ENCODE data around the gene SNX21. TPM values are rescaled to one million over a fixed set of nuclear protein-coding genes. Genes with fewer than 3 reads are reported as not detected.

The SNX21 gene
- total and polyA plus RNA-seq, 2 experiments from 2014 or later: 50.9 to 88.4 TPM

DNA sequence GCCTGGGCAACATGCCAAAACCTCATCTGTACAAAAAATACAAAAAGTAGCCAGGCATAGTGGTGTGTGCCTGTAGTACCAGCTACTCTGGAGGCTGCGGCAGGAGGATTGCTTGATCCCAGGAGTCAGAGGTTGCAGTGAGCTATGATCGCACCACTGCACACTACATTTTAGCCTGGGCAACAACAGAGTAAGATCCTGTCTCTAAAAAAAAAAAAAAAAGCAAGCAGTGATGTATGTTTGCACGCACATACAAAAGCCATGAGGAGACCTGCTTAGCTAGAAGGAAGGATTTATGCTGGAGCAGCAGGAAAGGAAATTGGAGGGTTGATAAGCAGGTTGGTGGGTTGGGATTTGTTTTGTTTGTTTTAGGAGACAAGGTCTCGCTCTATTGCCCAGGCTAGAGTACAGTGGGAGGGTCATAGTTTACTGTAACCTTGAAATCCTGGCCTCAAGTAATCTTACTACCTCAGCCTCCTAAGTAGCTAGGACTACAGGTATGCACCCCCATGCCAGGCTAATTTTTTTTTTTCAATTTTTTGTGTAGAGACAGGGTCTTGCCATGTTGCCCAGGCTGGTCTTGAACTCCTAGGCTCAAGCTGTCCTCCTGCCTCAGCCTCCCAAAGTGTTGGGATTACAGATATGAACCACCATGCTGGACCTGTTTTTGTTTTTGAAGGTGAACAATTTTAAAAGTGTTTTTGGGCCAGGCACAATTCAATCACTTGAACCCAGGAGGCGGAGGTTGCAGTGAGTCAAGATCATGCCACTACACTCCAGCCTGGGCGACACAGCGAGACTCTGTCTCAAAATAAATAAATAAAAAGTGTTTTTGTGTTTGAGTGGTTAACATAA lies 27.8 kb downstream of the SNX21 start:
- peaks cover 16% of the 10 kb centered on the region for H3K79me2 ChIP-seq (ENCODE audit: insufficient read depth)
- no peak overlapping the region for H3K4me2 ChIP-seq (ENCODE audit: unreplicated experiment)
- no peaks in the 10 kb centered on the region for H3K27me3 ChIP-seq (replicated peaks; ENCODE audit: insufficient read depth)
- no peak for TF ChIP-seq EZH2phosphoT487 (IDR thresholded peaks at IDR 0.05; ENCODE audit: insufficient read depth, low read depth)
- TF ChIP-seq EZH2 (IDR thresholded peaks at IDR 0.05; ENCODE audit: insufficient read depth, poor library complexity, severe bottlenecking): no peak
- no peaks in the 10 kb centered on the region for H3K9me3 ChIP-seq (ENCODE audit: low read depth)
- no peaks in the 10 kb centered on the region for H4K20me1 ChIP-seq (ENCODE audit: insufficient read depth)
- H3K9ac ChIP-seq: no peak overlapping the region
- H3K4me1 ChIP-seq (ENCODE audit: insufficient read depth): peaks cover 11% of the 10 kb centered on the region; the same call in 1 of the 2 replicates
- no peak for DNase-seq
- no peaks in the 10 kb centered on the region for H3F3A ChIP-seq (ENCODE audit: insufficient read depth)
- no peak overlapping the region for H3K27ac ChIP-seq
- no peaks in the 10 kb centered on the region for H3K36me3 ChIP-seq (ENCODE audit: low read depth)
- no peak overlapping the region for H3K4me3 ChIP-seq
- no peaks in the 10 kb centered on the region for H3K9me2 ChIP-seq (ENCODE audit: insufficient read depth)
- 94 to 95% methylated on average over 6 to 7 of the region's 7 CpGs for WGBS, 2 experiments (ENCODE audit: low coverage in 1 of 2, low lambda C conversion rate in 2 of 2, missing lambda C conversion rate in 2 of 2)
- in situ Hi-C loops (cut with MboI): no loop called here
- no peak overlapping the region for H2AFZ ChIP-seq

GRCh38 chr20:45863543-45864470 lies 30.2 kb downstream of the SNX21 start:
- H4K20me1 ChIP-seq (ENCODE audit: insufficient read depth): no peaks in the 10 kb centered on the region
- in situ Hi-C loops (cut with MboI): no loop called here
- no peaks in the 10 kb centered on the region for H3K27me3 ChIP-seq (replicated peaks; ENCODE audit: insufficient read depth)
- H3K9ac ChIP-seq: no peak overlapping the region
- no peak overlapping the region for H3K4me3 ChIP-seq
- H3K79me2 ChIP-seq (ENCODE audit: insufficient read depth): 0 out of 2 replicates have a peak, but pooled peaks cover 2% of the 10 kb centered on the region
- H3K9me3 ChIP-seq (ENCODE audit: low read depth): no peaks in the 10 kb centered on the region
- H3K4me1 ChIP-seq (ENCODE audit: insufficient read depth): peaks cover 19% of the 10 kb centered on the region
- no peak for TF ChIP-seq EZH2phosphoT487 (IDR thresholded peaks at IDR 0.05; ENCODE audit: insufficient read depth, low read depth)
- TF ChIP-seq EZH2 (IDR thresholded peaks at IDR 0.05; ENCODE audit: insufficient read depth, poor library complexity, severe bottlenecking): no peak
- peaks cover 14% of the 10 kb centered on the region; the same call in 1 of the 2 replicates for H3F3A ChIP-seq (ENCODE audit: insufficient read depth)
- DNase-seq: no peak
- H2AFZ ChIP-seq: no peak overlapping the region
- no peak overlapping the region for H3K4me2 ChIP-seq (ENCODE audit: unreplicated experiment)
- WGBS, 2 experiments (ENCODE audit: low coverage in 1 of 2, low lambda C conversion rate in 2 of 2, missing lambda C conversion rate in 2 of 2): 67 to 70% methylated on average over 7 of the region's 7 CpGs
- H3K36me3 ChIP-seq (ENCODE audit: low read depth): no peaks in the 10 kb centered on the region
- H3K9me2 ChIP-seq (ENCODE audit: insufficient read depth): no peaks in the 10 kb centered on the region
- no peak overlapping the region for H3K27ac ChIP-seq

DNA sequence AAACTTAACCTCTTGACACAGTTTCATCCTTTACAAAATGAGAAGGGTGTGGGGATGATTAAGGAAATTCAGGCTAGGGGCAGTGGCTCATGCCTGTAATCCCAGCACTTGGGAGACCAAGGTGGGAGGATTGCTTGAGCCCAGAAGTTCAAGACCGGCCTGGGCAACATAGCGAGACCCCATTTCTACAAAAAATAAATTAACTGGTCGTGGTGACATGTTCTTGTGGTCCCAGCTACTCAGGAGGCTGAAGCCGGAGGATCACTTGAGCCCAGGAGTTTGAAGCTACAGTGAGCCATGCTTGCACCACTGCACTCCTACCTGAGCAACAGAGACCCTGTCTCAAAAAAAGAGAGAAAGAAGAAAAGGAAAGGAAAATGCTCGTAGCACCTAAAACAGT lies 32.9 kb downstream of the SNX21 start:
- Histone ChIP-seq H3K27me3 (replicated peaks; ENCODE audit: insufficient read depth) (no peaks in the 10 kb centered on the region), H3K79me2 (ENCODE audit: insufficient read depth) (0 out of 2 replicates have a peak, but pooled peaks cover 3% of the 10 kb centered on the region), H3K4me3 (no peak overlapping the region), H3K4me1 (ENCODE audit: insufficient read depth) (peaks cover 15% of the 10 kb centered on the region), H3K9me2 (ENCODE audit: insufficient read depth) (no peaks in the 10 kb centered on the region), H3F3A (ENCODE audit: insufficient read depth) (peaks cover 14% of the 10 kb centered on the region; the same call in 1 of the 2 replicates), H4K20me1 (ENCODE audit: insufficient read depth) (no peaks in the 10 kb centered on the region), H3K9ac (no peak overlapping the region), H3K4me2 (ENCODE audit: unreplicated experiment) (no peak overlapping the region), H3K36me3 (ENCODE audit: low read depth) (no peaks in the 10 kb centered on the region), H3K27ac (no peak overlapping the region), H3K9me3 (ENCODE audit: low read depth) (no peaks in the 10 kb centered on the region), H2AFZ (no peak overlapping the region)
- 95 to 96% methylated on average over 5 of the region's 5 CpGs for WGBS, 2 experiments (ENCODE audit: low coverage in 1 of 2, low lambda C conversion rate in 2 of 2, missing lambda C conversion rate in 2 of 2)
- DNase-seq: no peak
- in situ Hi-C loops (cut with MboI): no loop called here
- TF ChIP-seq EZH2 (IDR thresholded peaks at IDR 0.05; ENCODE audit: insufficient read depth, poor library complexity, severe bottlenecking): no peak
- TF ChIP-seq EZH2phosphoT487 (IDR thresholded peaks at IDR 0.05; ENCODE audit: insufficient read depth, low read depth): no peak

DNA sequence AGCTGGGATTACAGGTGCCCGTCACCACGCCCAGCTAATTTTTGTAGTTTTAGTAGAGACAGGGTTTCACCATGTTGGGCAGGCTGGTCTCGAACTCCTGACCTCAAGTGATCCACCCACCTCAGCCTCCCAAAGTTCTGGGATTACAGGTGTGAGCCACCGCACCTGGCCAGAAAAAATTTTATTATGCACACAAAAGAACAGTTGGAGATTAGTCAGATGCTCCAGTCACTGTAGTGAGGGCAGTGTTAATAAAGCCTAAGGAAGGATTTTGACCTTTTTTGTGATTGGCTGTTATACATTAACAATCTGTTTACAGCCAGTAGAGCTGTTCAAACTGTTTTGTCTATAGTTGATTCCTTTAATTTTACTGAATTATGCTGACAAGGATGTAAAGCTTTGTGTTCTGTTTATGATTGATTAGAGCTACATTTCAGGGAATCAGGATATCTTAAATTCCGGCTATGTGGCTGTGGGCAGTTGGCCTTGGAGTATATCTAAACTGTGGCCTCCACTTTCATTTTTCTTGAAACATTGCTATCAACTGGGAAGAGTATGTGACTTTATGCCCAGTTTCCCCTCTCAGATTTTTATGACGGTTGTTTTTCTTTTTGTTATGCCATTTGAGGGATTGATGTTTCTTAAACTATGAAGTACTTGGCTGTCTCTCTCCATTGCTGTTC lies 33.7 kb downstream of the SNX21 start:
- Histone ChIP-seq H3K4me2 (ENCODE audit: unreplicated experiment) (peak overlapping the region; percentile 62), H3K79me2 (ENCODE audit: insufficient read depth) (0 out of 2 replicates have a peak, but pooled peaks cover 3% of the 10 kb centered on the region), H3K9me2 (ENCODE audit: insufficient read depth) (no peaks in the 10 kb centered on the region), H3K9ac (peak overlapping the region; percentile 49), H2AFZ (no peak overlapping the region), H3K4me1 (ENCODE audit: insufficient read depth) (peaks cover 15% of the 10 kb centered on the region), H3K36me3 (ENCODE audit: low read depth) (no peaks in the 10 kb centered on the region), H3K9me3 (ENCODE audit: low read depth) (no peaks in the 10 kb centered on the region), H3K27ac (peak overlapping the region; percentile 75), H3K27me3 (replicated peaks; ENCODE audit: insufficient read depth) (no peaks in the 10 kb centered on the region), H3F3A (ENCODE audit: insufficient read depth) (peaks cover 14% of the 10 kb centered on the region; the same call in 1 of the 2 replicates), H4K20me1 (ENCODE audit: insufficient read depth) (no peaks in the 10 kb centered on the region), H3K4me3 (peak overlapping the region; percentile 19; the same call in 1 of the 2 replicates)
- no peak for DNase-seq
- in situ Hi-C loops (cut with MboI): no loop called here
- WGBS, 2 experiments (ENCODE audit: low coverage in 1 of 2, low lambda C conversion rate in 2 of 2, missing lambda C conversion rate in 2 of 2): 93 to 94% methylated on average over 6 of the region's 6 CpGs
- TF ChIP-seq EZH2phosphoT487 (IDR thresholded peaks at IDR 0.05; ENCODE audit: insufficient read depth, low read depth): no peak

Data from GM23248 (cell line).